ENCODE data around the gene P2RX7.

- no peak for TF ChIP-seq EP300 (IDR thresholded peaks at IDR 0.05; ENCODE audit: borderline replicate concordance)
- no peak for TF ChIP-seq MAX (IDR thresholded peaks at IDR 0.05)
Observed at GRCh38 chr12:121167951-121168350, 35.3 kb downstream of the P2RX7 start.
